ENCODE data around the gene VIT.

Gene VIT

GRCh38 chr2:36771671-36772070 is 75.2 kb downstream of the VIT start:
- no peak for DNase-seq

- no peak for DNase-seq
Observed at GRCh38 chr2:36773947-36774346, 77.4 kb downstream of the VIT start.

- DNase-seq, result no peak
Observed at GRCh38 chr2:36775261-36775660, 78.8 kb downstream of the VIT start.

GRCh38 chr2:36775806-36776205 is 79.3 kb downstream of the VIT start:
- no peak for DNase-seq

- DNase-seq, result no peak
Observed at GRCh38 chr2:36777272-36777671, 80.8 kb downstream of the VIT start.

GRCh38 chr2:36777788-36778187 is 81.3 kb downstream of the VIT start:
- no peak for DNase-seq

- DNase-seq, result no peak
Observed at GRCh38 chr2:36779462-36779861, 83.0 kb downstream of the VIT start.

- no peak for DNase-seq
Observed at GRCh38 chr2:36780231-36780839, 83.8 kb downstream of the VIT start.

GRCh38 chr2:36781907-36782720 is 85.6 kb downstream of the VIT start:
- DNase-seq, result no peak

GRCh38 chr2:36783246-36783645 is 86.7 kb downstream of the VIT start:
- no peak for DNase-seq

GRCh38 chr2:36785179-36785795 is 88.8 kb downstream of the VIT start:
- DNase-seq, result peak; percentile 16 to 54 (median 28)

- no peak for DNase-seq
Observed at GRCh38 chr2:36789181-36789804, 92.8 kb downstream of the VIT start.

- no peak for DNase-seq
Observed at GRCh38 chr2:36792951-36793350, 96.4 kb downstream of the VIT start.

- no peak for DNase-seq
Observed at GRCh38 chr2:36797324-36798070, 101.0 kb downstream of the VIT start.

- no peak for DNase-seq
Observed at GRCh38 chr2:36798724-36799123, 102.2 kb downstream of the VIT start.

- peak in 3 of 4 experiments; percentile 2 to 21 (median 8) for DNase-seq
Observed at GRCh38 chr2:36800381-36800780, 103.9 kb downstream of the VIT start.

GRCh38 chr2:36801088-36801487 is 104.6 kb downstream of the VIT start:
- no peak for DNase-seq

- DNase-seq, result no peak
Observed at GRCh38 chr2:36802952-36803351, 106.4 kb downstream of the VIT start.

- no peak for DNase-seq
Observed at GRCh38 chr2:36805635-36806224, 109.2 kb downstream of the VIT start.

- DNase-seq, result no peak
Observed at GRCh38 chr2:36807223-36807886, 110.8 kb downstream of the VIT start.

- DNase-seq, result no peak
Observed at GRCh38 chr2:36808386-36809068, 112.0 kb downstream of the VIT start.

Measured in activated naive CD4-positive, alpha-beta T cell (primary cell).